ENCODE measurements around the gene RABGAP1L. TPM values are rescaled to one million over a fixed set of nuclear protein-coding genes. Genes with fewer than 3 reads are reported as not detected.
"Not testable (repeated sequence)": the region's sequence is repeated elsewhere in the genome, so short reads cannot be mapped to it uniquely, and the experiment has no call there.

The RABGAP1L gene
- total RNA-seq, 1 donor from 2014 or later: 30.3 TPM

GRCh38 chr1:174166530-174167264 lies 7.4 kb downstream of the RABGAP1L start:
- H3K27ac ChIP-seq (ENCODE audit: low read depth, low read length): no peak overlapping the region
- no peaks in the 10 kb centered on the region for H3K36me3 ChIP-seq (ENCODE audit: control insufficient read depth in 3 of 3, insufficient read depth in 3 of 3, low read length in 3 of 3)
- H3K9ac ChIP-seq (ENCODE audit: low read depth in 1 of 3, low read length in 3 of 3): no peak overlapping the region
- no peaks in the 10 kb centered on the region for H3K9me3 ChIP-seq (ENCODE audit: control insufficient read depth in 3 of 3, low read length in 3 of 3)
- no peak overlapping the region for H3K4me3 ChIP-seq (ENCODE audit: low read length in 3 of 3)
- H3K4me1 ChIP-seq (ENCODE audit: control insufficient read depth in 3 of 3, insufficient read depth in 3 of 3, low read length in 3 of 3): peaks cover 0 to 5% (median 4%) of the 10 kb centered on the region in 3 donors
- no peaks in the 10 kb centered on the region for H3K27me3 ChIP-seq (ENCODE audit: control insufficient read depth in 3 of 3, insufficient read depth in 3 of 3, low read length in 3 of 3)

GRCh38 chr1:174167265-174167803 lies 8.0 kb downstream of the RABGAP1L start:
- Histone ChIP-seq H3K36me3 (ENCODE audit: control insufficient read depth in 3 of 3, insufficient read depth in 3 of 3, low read length in 3 of 3) (no peaks in the 10 kb centered on the region), H3K27ac (ENCODE audit: low read depth, low read length) (no peak overlapping the region), H3K27me3 (ENCODE audit: control insufficient read depth in 3 of 3, insufficient read depth in 3 of 3, low read length in 3 of 3) (no peaks in the 10 kb centered on the region), H3K4me3 (ENCODE audit: low read length in 3 of 3) (no peak overlapping the region), H3K9ac (ENCODE audit: low read depth in 1 of 3, low read length in 3 of 3) (no peak overlapping the region), H3K9me3 (ENCODE audit: control insufficient read depth in 3 of 3, low read length in 3 of 3) (no peaks in the 10 kb centered on the region), H3K4me1 (ENCODE audit: control insufficient read depth in 3 of 3, insufficient read depth in 3 of 3, low read length in 3 of 3) (peaks cover 0 to 5% (median 4%) of the 10 kb centered on the region in 3 donors)

GRCh38 chr1:174169342-174169741 lies 10.0 kb downstream of the RABGAP1L start:
- Histone ChIP-seq H3K4me3 (ENCODE audit: low read length in 3 of 3) (no peak overlapping the region), H3K36me3 (ENCODE audit: control insufficient read depth in 3 of 3, insufficient read depth in 3 of 3, low read length in 3 of 3) (no peaks in the 10 kb centered on the region), H3K9ac (ENCODE audit: low read depth in 1 of 3, low read length in 3 of 3) (no peak overlapping the region), H3K27me3 (ENCODE audit: control insufficient read depth in 3 of 3, insufficient read depth in 3 of 3, low read length in 3 of 3) (no peaks in the 10 kb centered on the region), H3K4me1 (ENCODE audit: control insufficient read depth in 3 of 3, insufficient read depth in 3 of 3, low read length in 3 of 3) (peaks cover 0 to 5% (median 4%) of the 10 kb centered on the region in 3 donors), H3K9me3 (ENCODE audit: control insufficient read depth in 3 of 3, low read length in 3 of 3) (no peaks in the 10 kb centered on the region), H3K27ac (ENCODE audit: low read depth, low read length) (no peak overlapping the region)

- H3K4me3 ChIP-seq (ENCODE audit: low read length in 3 of 3): no peak overlapping the region
- H3K4me1 ChIP-seq (ENCODE audit: control insufficient read depth in 3 of 3, insufficient read depth in 3 of 3, low read length in 3 of 3): peaks cover 0 to 5% (median 4%) of the 10 kb centered on the region in 3 donors
- H3K9me3 ChIP-seq (ENCODE audit: control insufficient read depth in 3 of 3, low read length in 3 of 3): no peaks in the 10 kb centered on the region
- H3K27ac ChIP-seq (ENCODE audit: low read depth, low read length): no peak overlapping the region
- H3K27me3 ChIP-seq (ENCODE audit: control insufficient read depth in 3 of 3, insufficient read depth in 3 of 3, low read length in 3 of 3): no peaks in the 10 kb centered on the region
- H3K9ac ChIP-seq (ENCODE audit: low read depth in 1 of 3, low read length in 3 of 3): no peak overlapping the region
- H3K36me3 ChIP-seq (ENCODE audit: control insufficient read depth in 3 of 3, insufficient read depth in 3 of 3, low read length in 3 of 3): no peaks in the 10 kb centered on the region
Measured at GRCh38 chr1:174171073-174171472, 11.8 kb downstream of the RABGAP1L start.

- H3K9me3 ChIP-seq (ENCODE audit: control insufficient read depth in 3 of 3, low read length in 3 of 3): no peaks in the 10 kb centered on the region
- H3K27ac ChIP-seq (ENCODE audit: low read depth, low read length): no peak overlapping the region
- H3K27me3 ChIP-seq (ENCODE audit: control insufficient read depth in 3 of 3, insufficient read depth in 3 of 3, low read length in 3 of 3): no peaks in the 10 kb centered on the region
- no peaks in the 10 kb centered on the region for H3K4me1 ChIP-seq (ENCODE audit: control insufficient read depth in 3 of 3, insufficient read depth in 3 of 3, low read length in 3 of 3)
- no peak overlapping the region for H3K4me3 ChIP-seq (ENCODE audit: low read length in 3 of 3)
- H3K9ac ChIP-seq (ENCODE audit: low read depth in 1 of 3, low read length in 3 of 3): no peak overlapping the region
- H3K36me3 ChIP-seq (ENCODE audit: control insufficient read depth in 3 of 3, insufficient read depth in 3 of 3, low read length in 3 of 3): no peaks in the 10 kb centered on the region
Measured at GRCh38 chr1:174174461-174175329, 15.4 kb downstream of the RABGAP1L start.

- H3K9me3 ChIP-seq (ENCODE audit: control insufficient read depth in 3 of 3, low read length in 3 of 3); H3K27ac ChIP-seq (ENCODE audit: low read depth, low read length); H3K27me3 ChIP-seq (ENCODE audit: control insufficient read depth in 3 of 3, insufficient read depth in 3 of 3, low read length in 3 of 3); H3K4me1 ChIP-seq (ENCODE audit: control insufficient read depth in 3 of 3, insufficient read depth in 3 of 3, low read length in 3 of 3); H3K9ac ChIP-seq (ENCODE audit: low read depth in 1 of 3, low read length in 3 of 3); H3K4me3 ChIP-seq (ENCODE audit: low read length in 3 of 3); H3K36me3 ChIP-seq (ENCODE audit: control insufficient read depth in 3 of 3, insufficient read depth in 3 of 3, low read length in 3 of 3): not testable (repeated sequence)
Measured at GRCh38 chr1:174178459-174178858, 19.1 kb downstream of the RABGAP1L start.

- Histone ChIP-seq H3K27me3 (ENCODE audit: control insufficient read depth in 3 of 3, insufficient read depth in 3 of 3, low read length in 3 of 3) (no peaks in the 10 kb centered on the region), H3K27ac (ENCODE audit: low read depth, low read length) (no peak overlapping the region), H3K36me3 (ENCODE audit: control insufficient read depth in 3 of 3, insufficient read depth in 3 of 3, low read length in 3 of 3) (no peaks in the 10 kb centered on the region), H3K9me3 (ENCODE audit: control insufficient read depth in 3 of 3, low read length in 3 of 3) (no peaks in the 10 kb centered on the region), H3K9ac (ENCODE audit: low read depth in 1 of 3, low read length in 3 of 3) (no peak overlapping the region), H3K4me3 (ENCODE audit: low read length in 3 of 3) (no peak overlapping the region), H3K4me1 (ENCODE audit: control insufficient read depth in 3 of 3, insufficient read depth in 3 of 3, low read length in 3 of 3) (no peaks in the 10 kb centered on the region)
Measured at GRCh38 chr1:174189428-174190062, 30.2 kb downstream of the RABGAP1L start.

GRCh38 chr1:174190691-174191199 lies 31.4 kb downstream of the RABGAP1L start:
- Histone ChIP-seq H3K4me3 (ENCODE audit: low read length in 3 of 3) (no peak overlapping the region), H3K27me3 (ENCODE audit: control insufficient read depth in 3 of 3, insufficient read depth in 3 of 3, low read length in 3 of 3) (no peaks in the 10 kb centered on the region), H3K27ac (ENCODE audit: low read depth, low read length) (no peak overlapping the region), H3K4me1 (ENCODE audit: control insufficient read depth in 3 of 3, insufficient read depth in 3 of 3, low read length in 3 of 3) (no peaks in the 10 kb centered on the region), H3K36me3 (ENCODE audit: control insufficient read depth in 3 of 3, insufficient read depth in 3 of 3, low read length in 3 of 3) (no peaks in the 10 kb centered on the region), H3K9ac (ENCODE audit: low read depth in 1 of 3, low read length in 3 of 3) (no peak overlapping the region), H3K9me3 (ENCODE audit: control insufficient read depth in 3 of 3, low read length in 3 of 3) (no peaks in the 10 kb centered on the region)

GRCh38 chr1:174191349-174191862 lies 32.1 kb downstream of the RABGAP1L start:
- H3K4me1 ChIP-seq (ENCODE audit: control insufficient read depth in 3 of 3, insufficient read depth in 3 of 3, low read length in 3 of 3): no peaks in the 10 kb centered on the region
- no peaks in the 10 kb centered on the region for H3K36me3 ChIP-seq (ENCODE audit: control insufficient read depth in 3 of 3, insufficient read depth in 3 of 3, low read length in 3 of 3)
- no peak overlapping the region for H3K9ac ChIP-seq (ENCODE audit: low read depth in 1 of 3, low read length in 3 of 3)
- H3K9me3 ChIP-seq (ENCODE audit: control insufficient read depth in 3 of 3, low read length in 3 of 3): no peaks in the 10 kb centered on the region
- H3K4me3 ChIP-seq (ENCODE audit: low read length in 3 of 3): no peak overlapping the region
- no peaks in the 10 kb centered on the region for H3K27me3 ChIP-seq (ENCODE audit: control insufficient read depth in 3 of 3, insufficient read depth in 3 of 3, low read length in 3 of 3)
- H3K27ac ChIP-seq (ENCODE audit: low read depth, low read length): no peak overlapping the region

Data from skeletal muscle tissue (tissue), 4 donors.